Lower lobe of right lung (tissue), 2 donors: ENCODE measurements around the gene PAX6. TPM values are rescaled to one million over a fixed set of nuclear protein-coding genes. Genes with fewer than 3 reads are reported as not detected.

ENCODE experiments used
- ATAC-seq, 2 donors: fragments of 200-7000 bp; cut with Tn5 transposase; one replicate each; pipeline ENCODE4 v1.9.1; 2020 to 2022; ENCODE audit warnings: mild to moderate bottlenecking in 2 of 2, moderate library complexity in 2 of 2
- DNase-seq: peaks from one replicate; pipeline ENCODE4 v3.0.0-alpha.2; 2020
- H3K27ac ChIP-seq: fragments of 200-600 bp; one replicate; pipeline ENCODE4 v1.8.0; 2022
- H3K27me3 ChIP-seq: fragments of 200-600 bp; one replicate; pipeline ENCODE4 v1.8.0; 2022; ENCODE audit warnings: low read depth
- H3K36me3 ChIP-seq: fragments of 200-600 bp; one replicate; pipeline ENCODE4 v1.8.0; 2022; ENCODE audit warnings: mild to moderate bottlenecking
- H3K4me1 ChIP-seq: fragments of 200-600 bp; one replicate; pipeline ENCODE4 v1.8.0; 2022
- H3K4me3 ChIP-seq: fragments of 200-600 bp; one replicate; pipeline ENCODE4 v1.8.0; 2022; ENCODE audit warnings: mild to moderate bottlenecking
- H3K9me3 ChIP-seq: fragments of 200-600 bp; one replicate; pipeline ENCODE4 v1.8.0; 2022
- CTCF ChIP-seq: fragments of 200-600 bp; IDR thresholded peaks from one replicate; pipeline ENCODE4 v1.8.0; 2022; ENCODE audit warnings: antibody characterized with exemption, mild to moderate bottlenecking
- intact Hi-C: fragments of 100-400 bp; cut with DNase I; formaldehyde crosslinking; loops from one replicate; pipeline ENCODE4 v1.11.0; 2022
- total RNA-seq: library from RNA; stranded (reverse); fragmentation: NEBNext Ultra II Directional; extraction: Animal tissue kit (Norgen Biotek cat#: 25700); gene quantifications from one replicate; pipeline ENCODE4 v1.2.1, GENCODE V29; 2021
- donor health status: DM: no; HTN: yes; CAD: no; lungs with severe emphysema.

The PAX6 gene
- total RNA-seq, 1 donor from 2014 or later, result not detected

GRCh38 chr11:31792456-31792855, 18.7 kb downstream of the PAX6 start:
- no peaks in the 10 kb centered on the region for H3K9me3 ChIP-seq
- no peak for DNase-seq
- intact Hi-C loops, result no loop called here
- TF ChIP-seq CTCF, result no peak
- H3K36me3 ChIP-seq, result no peaks in the 10 kb centered on the region
- no peak overlapping the region for H3K4me3 ChIP-seq
- ATAC-seq, result no peak
- peaks cover 46% of the 10 kb centered on the region for H3K27me3 ChIP-seq
- no peak overlapping the region for H3K27ac ChIP-seq
- H3K4me1 ChIP-seq, result no peaks in the 10 kb centered on the region

- H3K27me3 ChIP-seq, result peaks cover 41% of the 10 kb centered on the region
- intact Hi-C loops, result no loop called here
- ATAC-seq, result no peak
- H3K27ac ChIP-seq, result no peak overlapping the region
- H3K9me3 ChIP-seq, result no peaks in the 10 kb centered on the region
- no peak for DNase-seq
- TF ChIP-seq CTCF, result no peak
- no peak overlapping the region for H3K4me3 ChIP-seq
- no peaks in the 10 kb centered on the region for H3K4me1 ChIP-seq
- H3K36me3 ChIP-seq, result no peaks in the 10 kb centered on the region
Observed at GRCh38 chr11:31792036-31792435, 19.1 kb downstream of the PAX6 start.

GRCh38 chr11:31790649-31791048, 20.5 kb downstream of the PAX6 start:
- Histone ChIP-seq H3K36me3 (no peaks in the 10 kb centered on the region), H3K4me1 (no peaks in the 10 kb centered on the region), H3K4me3 (no peak overlapping the region), H3K27me3 (peaks cover 30% of the 10 kb centered on the region), H3K9me3 (no peaks in the 10 kb centered on the region), H3K27ac (no peak overlapping the region)
- intact Hi-C loops, result no loop called here
- DNase-seq (no peak), ATAC-seq (no peak)
- no peak for TF ChIP-seq CTCF

- TF ChIP-seq CTCF, result no peak
- Histone ChIP-seq H3K36me3 (no peaks in the 10 kb centered on the region), H3K27me3 (peaks cover 18% of the 10 kb centered on the region), H3K4me1 (no peaks in the 10 kb centered on the region), H3K27ac (no peak overlapping the region), H3K4me3 (no peak overlapping the region), H3K9me3 (no peaks in the 10 kb centered on the region)
- DNase-seq, result no peak
- no peak for ATAC-seq
- intact Hi-C loops, result no loop called here
Observed at GRCh38 chr11:31788085-31788484, 23.0 kb downstream of the PAX6 start.

- TF ChIP-seq CTCF, result no peak
- Histone ChIP-seq H3K27me3 (peaks cover 11% of the 10 kb centered on the region), H3K4me1 (no peaks in the 10 kb centered on the region), H3K4me3 (no peak overlapping the region), H3K9me3 (no peaks in the 10 kb centered on the region), H3K36me3 (no peaks in the 10 kb centered on the region), H3K27ac (no peak overlapping the region)
- DNase-seq (no peak), ATAC-seq (no peak)
- intact Hi-C loops, result no loop called here
Observed at GRCh38 chr11:31786996-31787685, 24.0 kb downstream of the PAX6 start.
